ENCODE results near the gene LRRC75A.
A peak's percentile ranks its signal among the peaks of the same experiment; 100 is the strongest.
"Not testable (repeated sequence)": the region's sequence is repeated elsewhere in the genome, so short reads cannot be mapped to it uniquely, and the experiment has no call there.

LRRC75A gene

GRCh38 chr17:16430650-16431049 is 61.3 kb downstream of the LRRC75A start:
- no peak for DNase-seq (ENCODE audit: low read depth)

DNA sequence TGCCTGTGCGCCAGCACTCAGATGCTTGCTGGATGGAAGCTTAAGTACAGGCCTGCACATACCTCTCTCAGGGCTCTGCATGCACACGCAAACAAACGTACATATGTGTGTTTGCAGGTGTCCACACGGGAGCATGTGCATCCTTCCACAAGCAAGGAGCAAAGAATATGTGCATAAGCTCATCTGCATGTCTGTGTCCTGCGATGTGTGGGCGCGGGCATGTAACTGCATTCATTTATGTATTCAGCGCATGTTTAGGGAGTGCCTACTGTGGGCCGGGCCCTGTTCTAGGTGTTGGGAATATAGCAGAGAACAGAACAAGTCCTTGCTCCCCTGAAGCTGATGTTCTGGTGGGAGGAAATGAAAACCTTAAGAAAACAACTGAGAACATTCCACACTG is 62.9 kb downstream of the LRRC75A start:
- no peak for DNase-seq (ENCODE audit: low read depth)

GRCh38 chr17:16428098-16428882 is 63.7 kb downstream of the LRRC75A start:
- no peak for DNase-seq (ENCODE audit: low read depth)

GRCh38 chr17:16427020-16427419 is 65.0 kb downstream of the LRRC75A start:
- no peak for DNase-seq (ENCODE audit: low read depth)

DNA sequence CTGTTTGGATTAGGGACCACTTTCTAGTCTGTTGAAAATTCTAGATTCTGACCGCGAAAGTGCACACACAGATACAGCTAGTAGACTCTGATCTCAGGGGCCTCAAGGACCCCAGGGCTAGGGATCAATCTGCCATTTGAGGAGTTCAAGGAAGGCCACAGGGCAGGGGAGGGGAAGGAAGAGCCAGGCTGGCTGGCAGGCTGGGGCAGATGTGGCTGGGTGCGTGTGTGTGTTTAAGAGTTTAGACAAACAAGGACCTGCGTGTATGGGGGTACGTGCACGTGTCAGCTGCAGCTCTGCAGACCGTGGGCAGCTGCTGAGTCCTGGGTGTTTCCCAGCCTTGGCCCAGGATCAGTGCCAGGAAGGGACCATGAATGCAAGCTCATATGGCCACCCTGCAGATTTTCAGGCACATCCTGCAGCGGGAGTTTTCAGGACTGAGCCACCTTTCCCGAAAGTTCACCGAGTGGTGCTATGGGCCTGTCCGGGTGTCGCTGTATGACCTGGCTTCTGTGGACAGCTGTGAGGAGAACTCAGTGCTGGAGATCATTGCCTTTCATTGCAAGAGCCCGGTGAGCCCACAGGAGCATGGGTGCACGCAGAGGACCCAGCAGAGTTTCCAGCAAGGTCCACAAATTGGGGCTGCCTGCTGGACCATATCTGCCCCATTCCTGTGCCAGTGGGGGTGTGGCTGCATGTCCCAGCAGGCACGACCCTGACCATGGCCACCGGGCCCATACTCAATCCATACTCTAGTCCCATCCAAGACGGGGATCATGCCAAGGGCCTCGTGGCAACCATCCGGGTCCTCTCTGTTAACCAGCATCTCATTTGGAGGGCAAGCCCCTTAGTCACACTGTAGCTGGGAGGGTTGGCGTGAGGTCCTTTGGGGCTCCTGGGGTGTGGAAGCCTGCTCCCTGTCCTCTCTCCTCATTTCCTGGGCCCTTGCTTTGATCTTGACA is 66.0 kb downstream of the LRRC75A start:
- no peak for DNase-seq (ENCODE audit: low read depth)

GRCh38 chr17:16425202-16425601 is 66.8 kb downstream of the LRRC75A start:
- DNase-seq (ENCODE audit: low read depth), result no peak

GRCh38 chr17:16423226-16423872 is 68.6 kb downstream of the LRRC75A start:
- DNase-seq (ENCODE audit: low read depth), result no peak

DNA sequence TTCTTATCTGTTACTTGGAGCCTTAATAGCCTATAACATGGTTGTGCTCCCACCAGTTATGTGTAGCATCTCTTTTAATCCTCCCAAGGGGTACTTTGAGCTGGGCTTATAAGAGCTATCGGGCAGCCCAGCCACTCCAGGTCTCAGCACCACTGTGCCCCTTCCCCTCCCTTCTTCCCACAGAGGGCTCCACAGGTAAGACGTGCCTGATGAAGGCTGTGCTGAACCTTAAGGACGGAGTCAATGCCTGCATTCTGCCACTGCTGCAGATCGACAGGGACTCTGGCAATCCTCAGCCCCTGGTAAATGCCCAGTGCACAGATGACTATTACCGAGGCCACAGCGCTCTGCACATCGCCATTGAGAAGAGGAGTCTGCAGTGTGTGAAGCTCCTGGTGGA is 69.6 kb downstream of the LRRC75A start:
- no peak for DNase-seq (ENCODE audit: low read depth)

- peak; percentile 37 for DNase-seq (ENCODE audit: low read depth)
These were observed 72.1 kb downstream of the LRRC75A start for GRCh38 chr17:16419929-16420271.

DNA sequence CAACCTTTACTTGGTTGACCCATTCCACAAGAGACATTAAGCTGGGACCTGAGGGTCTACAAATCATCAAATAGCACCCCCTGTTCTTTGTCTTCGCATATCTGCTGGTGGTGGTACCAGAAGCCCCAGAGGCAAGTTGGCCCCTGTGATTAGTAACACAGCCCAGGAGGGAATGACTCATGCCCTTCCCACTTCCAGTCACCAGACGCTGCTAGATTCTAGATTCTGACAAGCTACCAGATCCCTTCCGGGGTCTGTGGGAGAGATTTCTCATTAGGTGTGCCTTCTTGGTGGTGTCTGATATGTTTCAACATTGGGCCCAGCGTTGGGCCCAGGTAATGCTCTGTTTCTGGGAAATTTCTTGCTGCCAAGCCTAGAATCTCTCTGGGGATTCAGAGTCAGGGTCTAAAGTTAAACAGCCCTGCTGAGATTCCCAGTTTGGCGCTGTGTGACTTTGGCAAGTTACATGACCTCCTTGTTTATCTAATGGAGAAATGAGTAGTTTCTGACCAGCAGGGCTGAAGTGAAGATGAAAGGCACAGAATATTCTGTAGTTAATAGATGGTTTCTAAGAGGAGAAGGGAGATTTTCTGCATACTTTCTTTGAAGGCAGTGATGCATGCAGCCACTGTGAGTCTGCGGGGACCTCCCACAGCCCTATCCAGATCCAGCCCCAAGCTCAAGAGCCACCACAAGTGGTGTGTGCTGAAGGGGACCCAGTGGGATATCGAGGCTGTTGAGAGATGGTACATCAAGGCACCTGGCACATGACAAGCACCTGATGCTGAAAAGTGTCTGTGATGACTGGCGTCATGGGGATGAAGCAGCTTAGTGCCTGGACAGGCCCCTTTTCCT is 72.7 kb downstream of the LRRC75A start:
- peak; percentile 52 for DNase-seq (ENCODE audit: low read depth)

GRCh38 chr17:16418685-16419068 is 73.3 kb downstream of the LRRC75A start:
- no peak for DNase-seq (ENCODE audit: low read depth)

- DNase-seq (ENCODE audit: low read depth), result no peak
These were observed 73.9 kb downstream of the LRRC75A start for GRCh38 chr17:16417896-16418684.

GRCh38 chr17:16417399-16417798 is 74.6 kb downstream of the LRRC75A start:
- DNase-seq (ENCODE audit: low read depth), result no peak

DNA sequence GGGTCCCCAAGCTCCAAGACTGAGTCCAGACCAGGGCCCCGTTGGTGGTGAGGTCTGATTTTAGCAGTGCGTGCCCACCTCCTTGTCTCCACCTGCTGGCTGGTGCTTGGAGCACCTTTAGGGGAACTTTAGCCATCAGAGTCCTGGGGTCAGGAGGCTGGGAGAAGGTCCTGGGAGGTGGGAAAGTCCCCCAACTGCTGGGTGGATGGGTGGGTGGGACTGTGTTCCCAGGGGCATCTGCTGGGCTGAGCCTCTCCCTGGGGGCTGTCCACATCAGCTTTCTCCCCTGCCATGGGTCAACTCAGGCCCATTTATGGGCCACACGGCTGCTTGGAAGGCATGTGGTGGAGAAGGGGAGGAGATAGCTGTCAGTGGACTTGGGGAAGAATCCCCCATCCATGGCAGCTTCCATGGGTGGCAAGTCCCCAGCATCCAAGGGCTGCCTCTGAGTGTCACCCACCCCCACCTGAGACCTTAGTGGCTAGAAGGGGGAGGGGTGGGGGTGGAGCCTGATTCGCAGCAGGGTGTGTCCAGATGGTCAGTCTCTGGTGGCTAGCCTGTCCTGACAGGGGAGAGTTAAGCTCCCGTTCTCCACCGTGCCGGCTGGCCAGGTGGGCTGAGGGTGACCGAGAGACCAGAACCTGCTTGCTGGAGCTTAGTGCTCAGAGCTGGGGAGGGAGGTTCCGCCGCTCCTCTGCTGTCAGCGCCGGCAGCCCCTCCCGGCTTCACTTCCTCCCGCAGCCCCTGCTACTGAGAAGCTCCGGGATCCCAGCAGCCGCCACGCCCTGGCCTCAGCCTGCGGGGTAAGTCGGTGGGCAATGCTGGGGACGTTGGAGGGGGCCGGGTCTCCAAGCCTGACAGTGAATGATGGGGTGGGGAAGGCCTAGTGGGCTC is 76.7 kb downstream of the LRRC75A start, which contains the start of gene TRPV2:
Gene TRPV2, plus strand, starts transcription at position 541 of the 894 bp plus-strand sequence. CDS start 2,098 bp downstream, outside the sequence.
- DNase-seq (ENCODE audit: low read depth), result no peak

DNA sequence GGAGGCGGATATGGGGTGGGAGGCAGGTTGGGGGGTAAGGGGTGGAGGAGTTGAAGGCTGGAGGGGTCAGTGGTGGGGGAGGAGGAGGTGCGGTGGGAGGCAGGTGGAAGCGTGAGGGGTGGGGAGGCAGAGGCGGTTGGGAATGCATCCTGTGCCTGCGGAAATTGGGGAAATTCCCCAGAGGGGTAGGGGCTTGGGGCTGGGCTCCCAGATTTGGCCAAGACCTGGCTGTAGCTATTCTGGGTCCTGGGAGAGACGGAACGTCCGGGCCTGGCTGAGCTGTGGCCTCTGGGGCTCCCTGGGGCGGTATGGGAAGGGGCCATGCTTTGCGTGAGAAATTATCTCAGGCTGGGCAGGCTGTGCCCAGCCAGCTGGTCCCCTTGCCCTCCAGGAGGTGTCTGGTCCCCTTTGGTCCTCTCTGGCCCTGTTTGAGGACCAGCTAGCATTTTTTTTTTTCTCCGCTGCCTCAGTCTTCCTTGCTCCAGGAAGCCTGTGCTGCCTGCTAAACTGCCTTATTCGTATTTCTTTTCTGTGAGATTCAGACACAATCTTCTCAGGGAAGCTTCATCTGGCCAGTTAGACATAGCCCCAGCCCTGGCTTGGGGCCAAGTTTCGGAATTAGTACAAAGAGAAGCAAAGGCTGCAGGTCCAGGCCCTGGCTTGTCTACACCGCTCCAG is 83.9 kb downstream of the LRRC75A start:
- DNase-seq (ENCODE audit: low read depth), result no peak

DNA sequence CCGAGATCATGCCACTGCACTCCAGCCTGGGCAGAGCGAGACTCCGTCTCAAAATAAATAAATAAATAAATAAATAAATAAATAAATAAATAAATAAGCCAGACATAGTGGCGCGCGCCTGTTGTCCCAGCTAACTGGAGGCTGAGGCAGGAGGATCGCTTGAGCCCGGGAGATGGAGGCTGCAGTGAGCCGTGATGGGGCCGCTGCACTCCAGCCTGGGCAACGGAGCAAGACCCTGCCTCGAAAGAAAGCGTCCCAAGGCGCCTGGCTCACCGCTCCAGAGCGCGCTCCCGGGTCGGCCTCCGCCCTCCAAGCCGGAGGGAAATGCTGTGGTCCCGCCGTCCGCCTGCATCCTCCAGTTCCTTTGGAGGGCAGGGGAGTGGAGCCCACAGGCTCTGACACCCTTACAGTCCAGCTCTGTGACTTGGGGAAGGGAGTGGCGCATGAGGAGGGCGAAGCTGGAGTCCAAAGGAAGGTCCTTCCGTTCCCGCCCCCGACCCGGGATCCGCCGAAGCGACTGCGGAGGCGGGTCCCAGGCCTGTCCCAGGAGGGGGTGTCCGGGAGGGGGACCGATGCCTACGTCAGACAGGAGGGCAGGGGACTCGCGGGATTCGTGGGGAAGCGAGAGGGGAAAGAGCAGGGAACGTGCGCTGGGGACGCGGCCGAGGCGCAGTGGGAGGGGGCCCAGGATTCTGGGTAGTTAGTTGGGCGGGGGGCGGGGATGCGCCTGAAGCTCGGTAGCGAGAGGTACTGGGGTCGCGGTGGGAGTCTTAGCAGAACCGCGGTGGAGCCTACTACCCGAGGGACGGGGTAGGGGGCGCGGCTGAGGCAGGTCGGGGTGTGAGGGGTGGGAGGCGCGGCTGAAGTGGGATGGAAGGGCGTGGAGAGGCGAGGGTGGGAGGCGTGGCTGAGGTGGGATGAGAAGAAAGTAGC is 85.0 kb downstream of the LRRC75A start:
- DNase-seq (ENCODE audit: low read depth), result no peak

- DNase-seq (ENCODE audit: low read depth), result not testable (repeated sequence)
These were observed 88.1 kb downstream of the LRRC75A start for GRCh38 chr17:16403847-16404246.
